RWPE1 (cell line): ENCODE data around the gene TNNC2.
A peak's percentile ranks its signal among the peaks of the same experiment; 100 is the strongest.

ENCODE experiments used
- CTCF ChIA-PET: fragments of 350-600 bp; sonication (Branson Sonifier 250); formaldehyde crosslinking; extraction: SDS; loops from one replicate; lab custom pipeline; 2021; lab: Yijun Ruan, JAX
- POLR2A ChIA-PET: fragments of 400-600 bp; formaldehyde crosslinking; extraction: SDS; loops from one replicate; lab custom pipeline; 2020; ENCODE audit warnings: antibody characterized with exemption; ENCODE audit not compliant: low non-redundant PET; lab: Yijun Ruan, JAX
- DNase-seq: peaks from one replicate; pipeline ENCODE4 v3.0.0; 2012; ENCODE audit warnings: low spot score
- H3K27ac ChIP-seq: fragments of 450-650 bp; 2 replicates; pipeline ENCODE4 v1.5.1; 2017
- CTCF ChIP-seq: fragments of 450-650 bp; conservative IDR thresholded peaks from 2 replicates; pipeline ENCODE4 v1.5.1; 2017; ENCODE audit warnings: low read depth, mild to moderate bottlenecking

The TNNC2 gene

DNA sequence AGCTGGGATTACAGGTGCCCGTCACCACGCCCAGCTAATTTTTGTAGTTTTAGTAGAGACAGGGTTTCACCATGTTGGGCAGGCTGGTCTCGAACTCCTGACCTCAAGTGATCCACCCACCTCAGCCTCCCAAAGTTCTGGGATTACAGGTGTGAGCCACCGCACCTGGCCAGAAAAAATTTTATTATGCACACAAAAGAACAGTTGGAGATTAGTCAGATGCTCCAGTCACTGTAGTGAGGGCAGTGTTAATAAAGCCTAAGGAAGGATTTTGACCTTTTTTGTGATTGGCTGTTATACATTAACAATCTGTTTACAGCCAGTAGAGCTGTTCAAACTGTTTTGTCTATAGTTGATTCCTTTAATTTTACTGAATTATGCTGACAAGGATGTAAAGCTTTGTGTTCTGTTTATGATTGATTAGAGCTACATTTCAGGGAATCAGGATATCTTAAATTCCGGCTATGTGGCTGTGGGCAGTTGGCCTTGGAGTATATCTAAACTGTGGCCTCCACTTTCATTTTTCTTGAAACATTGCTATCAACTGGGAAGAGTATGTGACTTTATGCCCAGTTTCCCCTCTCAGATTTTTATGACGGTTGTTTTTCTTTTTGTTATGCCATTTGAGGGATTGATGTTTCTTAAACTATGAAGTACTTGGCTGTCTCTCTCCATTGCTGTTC, 40.2 kb upstream of the TNNC2 start:
- peak overlapping the region; percentile 35; the same call in 1 of the 2 replicates for H3K27ac ChIP-seq
- ChIA-PET POLR2A (interaction anchor here (0.8 kb wide), 1 partner anchor 9 kb away, joined by 3 read pairs; no protein-coding TSS in a partner anchor), CTCF (interaction anchor here (0.6 to 0.7 kb wide), 3 partner anchors 25 to 551 kb away, joined by 3 to 7 read pairs (median 3); no protein-coding TSS in a partner anchor)
- no peak for TF ChIP-seq CTCF
- no peak for DNase-seq

GRCh38 chr20:45866454-45866853, 39.3 kb upstream of the TNNC2 start:
- no peak for TF ChIP-seq CTCF
- ChIA-PET POLR2A (interaction anchor here (0.8 kb wide), 1 partner anchor 8 kb away, joined by 3 read pairs; no protein-coding TSS in a partner anchor), CTCF (no interaction called here)
- H3K27ac ChIP-seq = no peak overlapping the region
- no peak for DNase-seq

DNA sequence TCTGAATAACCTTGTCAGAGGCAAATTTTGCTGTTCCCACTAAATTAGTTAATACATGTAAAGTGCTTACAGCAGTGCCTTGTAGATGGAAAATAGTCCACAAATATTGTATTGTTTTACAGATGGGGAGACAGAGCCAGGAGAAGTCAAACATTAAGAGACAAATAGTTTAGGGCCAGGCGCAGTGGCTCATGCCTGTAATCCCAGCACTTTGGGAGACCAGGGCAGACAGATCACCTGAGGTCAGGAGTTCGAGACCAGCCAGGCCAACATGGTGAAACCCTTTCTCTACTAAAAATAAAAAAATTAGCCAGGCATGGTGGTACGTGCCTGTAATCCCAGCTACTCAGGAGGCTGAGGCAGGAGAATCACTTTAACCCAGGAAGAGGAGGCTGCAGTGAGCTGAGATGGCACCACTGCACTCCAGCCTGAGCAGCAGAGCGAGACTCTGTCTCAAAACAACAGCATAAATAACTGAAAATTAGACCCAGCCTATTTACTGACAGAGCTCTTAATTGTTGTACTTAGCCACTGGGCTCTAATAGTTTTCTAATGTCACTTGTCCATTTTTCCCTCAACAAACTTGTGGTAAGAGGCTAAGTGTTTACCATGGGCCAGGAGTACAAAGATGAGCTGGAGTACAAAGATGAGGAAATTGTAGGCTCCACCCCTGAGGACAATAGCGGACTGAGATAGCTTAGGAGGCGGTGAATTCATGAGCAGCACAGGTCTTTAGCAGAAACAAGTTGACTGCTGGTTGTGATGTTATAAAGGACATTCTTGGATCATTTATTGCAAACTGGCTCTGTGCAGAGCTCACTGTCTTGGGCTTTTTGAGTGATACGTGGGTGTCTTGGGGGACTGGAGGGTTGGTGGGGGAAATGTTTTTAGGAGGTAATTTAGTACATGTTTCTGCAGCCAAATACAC, 36.7 kb upstream of the TNNC2 start:
- TF ChIP-seq CTCF = no peak
- POLR2A ChIA-PET = no interaction called here
- no peak overlapping the region for H3K27ac ChIP-seq
- CTCF ChIA-PET = interaction anchor here (0.5 to 0.7 kb wide), 4 partner anchors 24 to 793 kb away, joined by 3 to 4 read pairs (median 4); partner anchors contain the start of gene SPATA25
- no peak for DNase-seq

DNA sequence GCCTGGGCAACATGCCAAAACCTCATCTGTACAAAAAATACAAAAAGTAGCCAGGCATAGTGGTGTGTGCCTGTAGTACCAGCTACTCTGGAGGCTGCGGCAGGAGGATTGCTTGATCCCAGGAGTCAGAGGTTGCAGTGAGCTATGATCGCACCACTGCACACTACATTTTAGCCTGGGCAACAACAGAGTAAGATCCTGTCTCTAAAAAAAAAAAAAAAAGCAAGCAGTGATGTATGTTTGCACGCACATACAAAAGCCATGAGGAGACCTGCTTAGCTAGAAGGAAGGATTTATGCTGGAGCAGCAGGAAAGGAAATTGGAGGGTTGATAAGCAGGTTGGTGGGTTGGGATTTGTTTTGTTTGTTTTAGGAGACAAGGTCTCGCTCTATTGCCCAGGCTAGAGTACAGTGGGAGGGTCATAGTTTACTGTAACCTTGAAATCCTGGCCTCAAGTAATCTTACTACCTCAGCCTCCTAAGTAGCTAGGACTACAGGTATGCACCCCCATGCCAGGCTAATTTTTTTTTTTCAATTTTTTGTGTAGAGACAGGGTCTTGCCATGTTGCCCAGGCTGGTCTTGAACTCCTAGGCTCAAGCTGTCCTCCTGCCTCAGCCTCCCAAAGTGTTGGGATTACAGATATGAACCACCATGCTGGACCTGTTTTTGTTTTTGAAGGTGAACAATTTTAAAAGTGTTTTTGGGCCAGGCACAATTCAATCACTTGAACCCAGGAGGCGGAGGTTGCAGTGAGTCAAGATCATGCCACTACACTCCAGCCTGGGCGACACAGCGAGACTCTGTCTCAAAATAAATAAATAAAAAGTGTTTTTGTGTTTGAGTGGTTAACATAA, 34.3 kb upstream of the TNNC2 start:
- no peak for TF ChIP-seq CTCF
- H3K27ac ChIP-seq = no peak overlapping the region
- ChIA-PET POLR2A (interaction anchor here (0.6 to 1.1 kb wide), 2 partner anchors 19 to 153 kb away, joined by 3 to 7 read pairs; no protein-coding TSS in a partner anchor), CTCF (interaction anchor here (0.5 kb wide), 1 partner anchor 52 kb away, joined by 4 read pairs; no protein-coding TSS in a partner anchor)
- no peak for DNase-seq

DNA sequence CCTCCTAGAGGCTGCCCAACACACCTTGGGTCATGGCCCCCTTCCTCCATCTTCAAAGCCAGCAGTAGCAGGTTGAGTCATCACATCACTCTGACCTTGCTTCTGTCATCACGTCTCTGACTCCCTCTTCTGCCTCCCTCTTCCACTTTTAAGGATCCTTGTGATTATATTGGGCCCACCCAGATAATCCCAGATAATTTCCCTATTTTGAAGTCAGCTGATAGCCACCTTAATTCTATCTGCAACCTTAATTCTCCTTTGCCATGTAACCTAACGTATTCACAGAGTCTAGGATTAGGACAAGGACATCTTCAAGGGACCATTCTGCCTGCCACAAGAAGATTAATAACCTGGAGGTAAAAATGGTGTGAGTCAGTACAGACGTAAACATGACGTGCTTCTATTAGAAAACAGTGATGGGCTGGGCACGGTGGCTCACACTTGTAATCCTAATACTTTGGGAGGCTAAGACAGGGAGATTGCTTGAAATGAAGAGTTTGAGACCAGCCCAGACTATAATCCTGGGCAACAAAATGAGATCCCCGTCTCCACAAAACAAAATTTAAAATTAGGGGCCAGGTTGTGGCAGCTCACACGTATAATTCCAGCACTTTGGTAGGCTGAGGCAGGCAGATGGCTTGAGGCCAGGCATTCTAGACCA, 33.6 kb upstream of the TNNC2 start:
- no peak for TF ChIP-seq CTCF
- H3K27ac ChIP-seq = no peak overlapping the region
- ChIA-PET CTCF (no interaction called here), POLR2A (no interaction called here)
- DNase-seq = no peak
